ENCODE data around the gene GALNT10. TPM values are rescaled to one million over a fixed set of nuclear protein-coding genes. Genes with fewer than 3 reads are reported as not detected.

The GALNT10 gene
- total and polyA plus RNA-seq, 2 of the 8 experiments (the other 6 are each of a cell fraction or from before 2014, with no cell fraction given) = 4.6 to 15.5 TPM

GRCh38 chr5:154276261-154276972, 85.9 kb downstream of the GALNT10 start:
- Histone ChIP-seq H4K8ac (ENCODE audit: extremely low read depth, insufficient read depth, low read length) (no peak overlapping the region), H2BK15ac (ENCODE audit: low read length) (no peak overlapping the region), H3K14ac (ENCODE audit: insufficient read length) (no peak overlapping the region), H3K27me3 (replicated peaks in 1 of 4; ENCODE audit: control insufficient read depth in 3 of 4, extremely low read depth in 1 of 4, insufficient read depth in 3 of 4, low read length in 3 of 4) (no peaks in the 10 kb centered on the region), H3K4me2 (ENCODE audit: insufficient read depth in 1 of 2, low read depth in 2 of 2, low read length in 2 of 2) (no peak overlapping the region), H3K4me1 (replicated peaks in 1 of 4; ENCODE audit: control insufficient read depth in 3 of 4, insufficient read depth in 4 of 4, low read length in 3 of 4) (no peaks in the 10 kb centered on the region), H2AK5ac (ENCODE audit: low read depth, low read length) (no peak overlapping the region), H2BK12ac (ENCODE audit: low read depth, low read length) (no peak overlapping the region), H3K9me3 (ENCODE audit: insufficient read depth in 2 of 2, low read depth in 1 of 2, low read length in 1 of 2) (no peaks in the 10 kb centered on the region), H3K56ac (replicated peaks; ENCODE audit: insufficient read length, low read depth, low read length) (no peak overlapping the region), H4K5ac (ENCODE audit: insufficient read length, low read depth, low read length) (no peak overlapping the region), H2AFZ (ENCODE audit: low read length) (no peak overlapping the region), H3K36me3 (ENCODE audit: control insufficient read depth in 2 of 4, insufficient read depth in 4 of 4, low read length in 3 of 4) (no peaks in the 10 kb centered on the region), H3K79me1 (ENCODE audit: low read depth, low read length) (no peaks in the 10 kb centered on the region), H3K23ac (ENCODE audit: insufficient read length) (no peak overlapping the region), H3K4me3 (ENCODE audit: extremely low read depth in 1 of 4, insufficient read depth in 2 of 4, low read depth in 3 of 4, low read length in 4 of 4) (no peak overlapping the region), H2BK5ac (ENCODE audit: low read depth, low read length) (no peak overlapping the region), H3K23me2 (ENCODE audit: low read depth, low read length) (no peaks in the 10 kb centered on the region), H2BK120ac (replicated peaks; ENCODE audit: low read depth, low read length) (no peak overlapping the region), H3K27ac (ENCODE audit: low read depth, low read length) (no peak overlapping the region), H3K9ac (replicated peaks in 1 of 4; ENCODE audit: extremely low read depth in 1 of 4, low read depth in 3 of 4, low read length in 3 of 4) (no peak overlapping the region), H4K91ac (replicated peaks; ENCODE audit: insufficient read length, low read length) (no peak overlapping the region), H3K4ac (replicated peaks; ENCODE audit: insufficient read length, low read depth, low read length) (no peak overlapping the region), H2BK20ac (ENCODE audit: low read length) (no peak overlapping the region), H3K79me2 (ENCODE audit: control insufficient read depth in 1 of 2, insufficient read depth in 2 of 2, low read length in 2 of 2) (no peaks in the 10 kb centered on the region), H3K18ac (ENCODE audit: extremely low read depth, low read length) (no peak overlapping the region), H4K20me1 (replicated peaks in 1 of 2; ENCODE audit: control insufficient read depth in 1 of 2, insufficient read depth in 2 of 2, low read length in 2 of 2) (peaks cover 0 to 2% of the 10 kb centered on the region in 2 experiments)
- DNase-seq (ENCODE audit: low read depth in 1 of 2, low spot score in 2 of 2) (no peak), FAIRE-seq (no peak)
- CTCF ChIA-PET (ENCODE audit: partially characterized antibody) = interaction anchor here (1.1 to 1.7 kb wide), 3 partner anchors 8 to 132 kb away, joined by 3 to 7 read pairs (median 4); no protein-coding TSS in a partner anchor
- 81% methylated on average over 5 of the region's 5 CpGs; no CpG with 5 or more reads in 1 of the 2 experiments for WGBS, 2 experiments (ENCODE audit: extremely low coverage in 1 of 2, insufficient coverage in 1 of 2, insufficient read length in 1 of 2, insufficient replicate concordance in 2 of 2, low coverage in 1 of 2, low lambda C conversion rate in 2 of 2, missing lambda C conversion rate in 1 of 2)
- POLR2A ChIA-PET (ENCODE audit: partially characterized antibody) = no interaction called here
- TF ChIP-seq CBX8 (IDR thresholded peaks at IDR 0.05; ENCODE audit: borderline replicate concordance, low read depth, low read length) (no peak), BCL11A (IDR thresholded peaks at IDR 0.05; ENCODE audit: low read depth in 2 of 2, low read length in 2 of 2) (no peak), BRCA1 (IDR thresholded peaks at IDR 0.05; ENCODE audit: low read depth, low read length) (no peak), CTBP2 (IDR thresholded peaks at IDR 0.05; ENCODE audit: borderline replicate concordance, insufficient read depth, insufficient read length, low read length) (no peak)
